Activated CD8-positive, alpha-beta memory T cell treated with anti-CD3 and anti-CD28 coated beads for 24 hours (primary cell): ENCODE results near the gene SRPX2.

Source experiments
- DNase-seq: peaks from one replicate; pipeline ENCODE4 v3.0.0-alpha.2; 2020

SRPX2 gene

GRCh38 chrX:100643956-100644860, at the start of gene SRPX2:
Gene SRPX2, plus strand, starts transcription at chrX:100644199. Its CDS starts 2,124 bp downstream, at chrX:100646323.
- DNase-seq = no peak

DNA sequence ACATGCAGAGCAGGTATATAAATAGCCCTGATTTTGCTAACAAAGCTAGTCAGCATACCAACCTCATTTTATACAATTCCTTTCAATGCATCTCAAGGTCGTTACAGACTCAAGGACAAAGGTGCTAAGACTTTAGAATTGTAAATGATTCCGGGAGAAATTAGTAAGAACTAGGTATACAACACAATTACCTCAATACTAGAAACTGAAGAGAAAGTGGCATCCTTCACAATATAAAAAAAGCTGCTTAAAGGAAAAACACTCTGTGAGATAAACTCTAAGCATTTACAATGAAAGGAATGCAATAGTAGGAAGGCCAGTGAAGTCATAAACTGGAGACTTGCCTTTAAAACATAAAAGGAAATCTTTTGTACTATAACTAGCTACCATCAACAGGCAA, 47.4 kb upstream of the SRPX2 start:
- no peak for DNase-seq

DNA sequence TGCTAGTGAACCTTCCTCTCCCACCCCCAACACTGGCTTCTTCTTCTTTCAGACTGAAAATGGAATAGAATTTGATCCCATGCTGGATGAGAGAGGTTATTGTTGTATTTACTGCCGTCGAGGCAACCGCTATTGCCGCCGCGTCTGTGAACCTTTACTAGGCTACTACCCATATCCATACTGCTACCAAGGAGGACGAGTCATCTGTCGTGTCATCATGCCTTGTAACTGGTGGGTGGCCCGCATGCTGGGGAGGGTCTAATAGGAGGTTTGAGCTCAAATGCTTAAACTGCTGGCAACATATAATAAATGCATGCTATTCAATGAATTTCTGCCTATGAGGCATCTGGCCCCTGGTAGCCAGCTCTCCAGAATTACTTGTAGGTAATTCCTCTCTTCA, 44.5 kb upstream of the SRPX2 start:
- DNase-seq = no peak

DNA sequence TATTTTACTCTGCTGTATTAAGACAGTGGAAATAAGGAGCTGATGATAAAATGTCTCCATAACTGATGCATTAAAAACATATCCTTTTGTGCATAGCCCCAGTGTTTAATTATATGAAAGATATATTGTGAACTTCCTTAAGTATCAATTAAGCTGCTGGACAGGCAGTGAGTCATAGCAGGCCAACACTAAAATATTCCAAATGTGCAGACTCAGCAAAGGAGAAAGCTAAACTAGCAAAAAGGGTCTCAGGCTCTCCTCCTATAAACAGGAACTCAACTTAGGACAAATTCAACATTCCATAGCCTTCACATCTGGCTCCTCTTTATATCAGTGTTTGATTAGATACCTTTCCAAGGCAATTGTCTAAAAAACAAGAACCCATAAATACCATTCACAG, 43.7 kb upstream of the SRPX2 start:
- no peak for DNase-seq

- DNase-seq = no peak
Observed at GRCh38 chrX:100600758-100601157, 43.2 kb upstream of the SRPX2 start.

DNA sequence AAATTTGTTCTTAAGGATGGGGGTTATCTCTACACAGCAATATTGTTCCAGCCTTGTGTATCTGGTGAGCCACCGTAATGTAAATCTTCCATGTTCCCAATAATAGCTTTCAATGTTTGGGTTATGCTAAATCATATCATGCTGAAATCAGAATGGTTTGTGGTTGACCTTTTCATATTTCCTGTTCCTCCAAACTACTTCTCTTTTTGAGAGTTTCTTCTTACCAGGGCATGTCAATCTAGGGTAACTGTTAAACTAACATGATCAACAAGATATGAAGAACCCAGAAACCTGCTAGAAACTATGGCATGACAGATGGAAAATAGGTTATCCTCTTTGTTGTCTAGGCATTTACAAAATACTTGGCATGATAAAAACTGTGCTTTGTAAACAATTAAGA, 37.2 kb upstream of the SRPX2 start:
- DNase-seq = no peak

GRCh38 chrX:100609591-100609990, 34.4 kb upstream of the SRPX2 start:
- no peak for DNase-seq

DNA sequence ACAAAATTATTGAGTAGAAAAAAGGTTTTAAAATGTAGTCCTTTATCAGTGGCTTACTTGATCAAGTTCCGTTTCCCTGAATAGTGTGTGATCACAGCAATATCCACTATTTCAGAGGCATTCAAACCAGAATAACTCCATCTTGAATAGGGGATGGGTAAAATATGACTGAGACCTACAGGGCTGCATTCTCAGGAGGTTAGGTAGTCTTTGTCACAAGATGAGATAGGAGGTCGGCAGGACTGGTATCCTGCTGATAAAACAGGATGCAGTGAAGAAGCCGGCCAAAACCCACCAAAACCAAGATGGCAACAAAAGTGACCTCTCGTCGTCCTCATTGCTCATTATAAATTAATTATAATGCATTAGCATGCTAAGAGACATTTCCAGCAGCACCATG, 32.0 kb upstream of the SRPX2 start:
- no peak for DNase-seq

DNA sequence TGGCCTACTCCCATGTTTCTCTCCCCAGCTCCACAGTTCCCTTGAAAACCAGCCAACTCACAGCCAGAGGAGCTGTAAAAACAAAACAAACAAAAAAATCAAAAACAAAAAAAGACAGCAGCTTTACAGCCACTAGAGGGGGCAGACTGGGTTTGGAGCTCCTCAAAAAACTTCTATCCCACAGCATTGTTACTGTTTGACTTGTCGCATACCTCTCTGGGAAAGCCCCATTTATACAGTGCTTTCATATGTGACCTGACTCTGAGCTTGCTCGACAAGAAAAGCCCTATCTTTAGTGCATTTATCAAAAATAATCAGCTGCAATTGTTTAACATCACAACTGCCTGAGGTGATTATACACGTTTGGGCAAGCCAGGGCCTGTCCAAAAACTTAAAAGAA, 29.0 kb upstream of the SRPX2 start:
- DNase-seq = no peak

GRCh38 chrX:100623001-100623400, 21.0 kb upstream of the SRPX2 start:
- DNase-seq = no peak

DNA sequence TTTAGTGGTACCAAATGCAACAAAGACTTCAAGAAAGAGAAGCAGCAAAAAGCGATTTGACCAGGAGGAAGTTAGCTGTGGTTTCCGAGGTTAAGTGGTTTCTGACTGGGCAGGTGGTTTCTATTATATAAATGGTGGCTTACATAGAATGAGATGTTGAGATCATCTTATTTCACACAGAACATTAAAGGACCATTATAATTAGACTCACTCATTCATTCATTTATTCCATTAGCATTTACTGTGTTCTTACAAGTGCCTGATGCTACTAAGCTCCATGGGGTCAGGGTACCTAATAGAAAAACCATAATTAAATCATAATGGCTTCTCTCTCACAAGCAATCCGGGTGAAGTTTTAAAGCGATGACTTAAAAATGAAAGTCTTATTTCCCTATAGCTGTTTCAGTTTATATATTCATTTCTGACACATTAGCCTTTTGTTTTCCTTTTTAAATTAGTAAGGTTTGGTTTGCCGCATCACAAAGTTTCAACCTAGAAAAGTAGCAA, 18.0 kb upstream of the SRPX2 start:
- no peak for DNase-seq

GRCh38 chrX:100635040-100635439, 9.0 kb upstream of the SRPX2 start:
- no peak for DNase-seq

- no peak for DNase-seq
Observed at GRCh38 chrX:100635989-100636320, 8.0 kb upstream of the SRPX2 start.

DNA sequence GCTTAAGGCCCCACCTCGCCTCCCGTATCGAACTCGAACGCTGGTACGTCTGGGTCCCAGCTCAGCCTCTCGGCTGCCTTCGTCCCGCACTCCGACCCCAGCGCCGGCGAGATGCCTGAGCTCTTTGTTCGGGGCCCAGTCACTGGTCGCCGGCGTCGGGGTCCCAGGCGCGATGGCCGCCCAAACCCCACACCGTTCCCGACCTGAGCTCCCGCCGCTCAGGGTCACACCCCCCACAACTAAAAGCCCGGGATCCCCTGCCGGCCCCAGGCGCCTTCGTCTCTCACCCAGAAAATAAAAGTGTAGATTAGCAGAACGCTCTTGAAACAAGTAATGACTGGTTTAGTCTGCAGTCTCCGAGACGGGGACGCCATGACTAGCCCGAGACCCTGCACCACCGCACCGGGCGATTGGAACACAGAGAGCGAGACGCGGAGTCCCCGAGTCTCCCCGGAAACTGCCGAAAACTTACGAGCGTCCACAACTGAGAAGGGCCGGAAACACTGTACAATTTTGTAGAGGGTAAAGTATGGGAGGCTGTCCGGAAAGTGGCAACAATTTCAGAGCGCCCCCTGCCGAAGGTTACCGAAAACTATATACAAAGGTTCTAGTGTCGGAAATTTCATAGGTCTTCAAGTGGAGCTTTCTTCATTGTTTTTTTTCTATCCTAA, 7.5 kb upstream of the SRPX2 start, which contains the start of gene TSPAN6:
TSPAN6 (minus strand) TSS at position 486 of the 671 bp plus-strand sequence; CDS start at position 374, 112 bp downstream.
- DNase-seq = peak; percentile 84

DNA sequence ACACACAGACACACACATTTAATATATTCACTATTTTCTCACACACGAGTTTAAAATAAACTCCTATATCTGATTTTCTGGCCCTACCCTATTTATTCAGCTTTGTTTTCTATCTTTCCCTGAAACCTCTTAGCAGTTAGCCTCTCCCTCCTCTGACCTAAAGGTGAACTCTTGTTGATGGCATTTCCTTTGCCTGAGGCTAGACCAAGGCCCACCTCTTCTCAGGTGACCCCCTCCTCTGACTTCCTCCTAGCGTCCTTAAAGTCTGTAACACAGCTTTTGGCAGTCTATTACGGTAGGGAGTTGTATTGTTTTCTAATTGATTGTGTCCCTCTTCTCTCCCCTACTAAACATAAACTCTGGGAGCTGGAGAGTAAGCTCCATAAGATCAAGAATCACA, 1.7 kb upstream of the SRPX2 start:
- DNase-seq = no peak

GRCh38 chrX:100643212-100643611, 787 bp upstream of the SRPX2 start:
- no peak for DNase-seq

- DNase-seq = no peak
Observed at GRCh38 chrX:100645106-100645505, 1.1 kb downstream of the SRPX2 start.

- no peak for DNase-seq
Observed at GRCh38 chrX:100647095-100647494, 3.1 kb downstream of the SRPX2 start.

DNA sequence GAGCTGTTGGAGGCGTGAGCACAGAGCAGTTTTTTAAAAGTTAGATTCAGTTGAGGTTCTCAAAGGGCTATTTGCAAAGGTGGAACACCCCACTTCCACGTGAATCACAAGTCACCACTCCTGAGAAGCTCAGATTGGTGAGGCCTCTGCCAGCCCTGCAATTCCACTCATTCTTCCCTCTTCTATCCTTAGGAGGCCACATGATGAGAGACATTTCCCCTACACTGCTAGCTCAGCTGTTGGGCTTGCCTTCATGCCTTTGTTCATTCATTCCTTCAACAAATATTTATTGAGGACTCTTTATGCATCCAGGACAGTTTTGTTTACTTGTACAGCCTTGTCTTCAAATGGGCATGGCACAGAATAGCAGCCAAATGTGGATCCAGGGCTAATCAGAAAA, 3.7 kb downstream of the SRPX2 start:
- DNase-seq = no peak

DNA sequence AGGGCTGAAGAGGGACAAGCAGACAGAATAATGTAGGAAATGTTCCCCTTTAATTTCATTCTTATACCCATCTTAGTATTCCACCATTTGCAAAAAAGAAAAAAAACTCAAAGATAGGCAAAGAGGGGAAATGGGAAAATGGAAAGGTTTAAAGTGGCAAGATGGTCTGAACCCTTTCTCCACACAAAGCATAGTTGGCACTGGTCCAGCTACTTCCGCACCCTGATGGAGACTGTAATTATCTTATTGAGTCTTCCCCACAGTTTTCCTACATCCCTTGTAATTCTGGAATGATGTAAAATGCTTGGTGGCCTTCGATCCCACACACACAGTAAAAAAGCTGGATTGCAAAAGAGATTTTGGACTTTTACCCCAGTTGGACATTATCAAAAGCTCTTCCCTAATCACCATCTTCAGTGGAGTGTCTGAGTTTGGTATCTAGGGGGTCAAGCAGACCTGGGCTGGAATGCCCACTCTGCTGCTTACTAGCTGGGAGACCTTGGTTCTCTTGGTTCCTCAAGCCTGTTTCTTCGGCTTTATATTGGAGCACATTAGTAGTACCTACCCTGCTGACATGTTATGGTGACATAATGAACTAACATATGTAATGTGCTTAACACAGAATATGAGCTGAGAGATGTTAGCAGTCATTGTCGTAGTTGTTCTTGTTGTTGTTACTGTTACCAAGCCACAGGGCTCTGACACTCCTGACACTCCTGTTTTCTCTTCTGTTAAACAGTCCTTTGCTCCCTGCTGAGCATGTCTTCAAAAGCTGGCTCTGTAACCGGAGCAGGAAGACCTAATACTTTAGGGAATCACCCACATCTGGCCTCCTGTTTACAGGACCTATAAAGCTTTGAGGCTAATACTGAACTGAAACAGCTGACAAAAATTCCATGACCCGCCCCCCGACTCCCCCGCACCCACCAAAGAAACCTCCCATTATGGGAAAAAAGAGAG, 4.7 kb downstream of the SRPX2 start:
- DNase-seq = no peak

GRCh38 chrX:100649550-100650356, 5.8 kb downstream of the SRPX2 start:
- no peak for DNase-seq

- DNase-seq = no peak
Observed at GRCh38 chrX:100650841-100651240, 6.8 kb downstream of the SRPX2 start.
